ENCODE measurements around the gene CCNK. TPM values are rescaled to one million over a fixed set of nuclear protein-coding genes. Genes with fewer than 3 reads are reported as not detected.

The CCNK gene
- total RNA-seq, 3 donors from 2014 or later = 23.0 to 29.0 (median 23.9) TPM

DNA sequence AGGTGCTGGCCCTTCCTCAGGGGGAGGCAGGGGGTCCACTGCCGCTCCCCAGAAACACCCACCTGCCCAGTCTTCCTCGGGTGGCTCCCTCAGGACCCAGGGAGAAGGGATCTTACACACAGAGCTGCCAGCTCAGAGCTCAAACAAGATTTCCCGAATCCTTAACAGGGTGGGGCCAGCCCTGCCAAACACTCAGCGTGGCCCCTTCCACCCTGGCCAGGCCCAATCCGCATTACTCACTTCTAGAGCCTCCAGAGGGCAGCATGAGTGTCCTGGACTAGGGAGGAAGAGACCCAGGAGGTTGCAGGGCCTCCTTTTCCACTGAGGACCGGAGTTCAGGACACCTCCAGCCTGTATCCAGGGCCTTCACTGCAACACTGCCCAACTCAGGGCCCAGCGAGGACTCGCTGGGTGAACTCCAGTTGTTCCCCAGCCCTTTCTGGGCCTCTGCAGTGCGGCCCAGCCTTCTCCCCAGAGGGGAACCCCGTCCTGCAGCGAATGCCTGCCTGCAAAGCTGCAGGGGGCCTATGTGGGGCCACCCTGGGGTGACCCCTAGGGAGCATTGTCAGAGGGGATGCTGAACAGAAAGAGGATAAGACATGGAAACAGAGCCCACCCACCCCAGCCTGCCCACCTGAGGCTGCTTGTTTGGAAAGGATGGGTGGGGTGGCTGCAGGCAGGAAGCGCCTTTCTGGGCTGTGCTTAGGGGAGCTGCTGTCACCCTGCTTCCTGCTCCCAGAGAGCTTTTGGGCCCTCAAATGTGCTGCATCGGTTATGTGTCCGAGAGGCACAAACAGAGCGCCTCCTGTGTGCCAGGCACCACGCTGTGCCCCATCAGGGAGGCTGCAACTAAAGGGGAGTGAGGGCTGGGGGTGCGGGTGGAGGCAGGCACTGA lies 43.8 kb downstream of the CCNK start:
- no peak for TF ChIP-seq CTCF (IDR thresholded peaks at IDR 0.05)
- TF ChIP-seq POLR2A (IDR thresholded peaks at IDR 0.05) = no peak
- no peak for TF ChIP-seq POLR2AphosphoS5 (IDR thresholded peaks at IDR 0.05)
- Histone ChIP-seq H3K36me3 (no peaks in the 10 kb centered on the region), H3K9me3 (no peaks in the 10 kb centered on the region), H3K4me3 (no peak overlapping the region), H3K4me1 (peaks cover 0 to 8% of the 10 kb centered on the region in 2 donors), H3K27me3 (no peaks in the 10 kb centered on the region), H3K27ac (no peak overlapping the region)
- intact Hi-C loops (cut with DNase I; ENCODE audit: low total_unique reads) = no loop called here
- no peak for DNase-seq (ENCODE audit: low spot score in 2 of 2)

GRCh38 chr14:99525699-99526080 lies 44.5 kb downstream of the CCNK start:
- DNase-seq (ENCODE audit: low spot score in 2 of 2) = no peak
- Histone ChIP-seq H3K27ac (no peak overlapping the region), H3K9me3 (no peaks in the 10 kb centered on the region), H3K4me1 (peaks cover 0 to 8% of the 10 kb centered on the region in 2 donors), H3K4me3 (no peak overlapping the region), H3K27me3 (no peaks in the 10 kb centered on the region), H3K36me3 (no peaks in the 10 kb centered on the region)
- intact Hi-C loops (cut with DNase I; ENCODE audit: low total_unique reads) = no loop called here
- TF ChIP-seq POLR2A (IDR thresholded peaks at IDR 0.05) (no peak), POLR2AphosphoS5 (IDR thresholded peaks at IDR 0.05) (no peak), CTCF (IDR thresholded peaks at IDR 0.05) (no peak)

DNA sequence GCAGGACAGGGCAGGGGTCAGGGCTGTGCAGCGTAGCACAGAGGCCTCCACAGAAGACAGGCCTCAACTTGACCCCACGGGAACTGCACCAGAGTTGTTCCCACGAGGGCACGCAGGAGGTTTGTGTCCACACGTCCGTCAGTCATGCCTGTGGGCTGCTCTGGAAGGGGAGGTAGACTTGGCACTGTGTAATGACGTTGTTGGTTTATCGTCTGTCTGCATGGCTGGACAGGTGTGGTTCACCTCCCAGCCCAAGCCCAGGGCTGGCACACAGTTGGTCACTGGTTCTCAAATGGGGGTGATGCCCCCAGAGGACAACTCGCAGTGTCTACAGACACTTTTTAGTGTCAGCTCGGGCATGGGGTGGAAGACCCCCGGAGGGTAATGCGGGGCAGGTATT lies 45.8 kb downstream of the CCNK start:
- TF ChIP-seq POLR2A (IDR thresholded peaks at IDR 0.05) (no peak), POLR2AphosphoS5 (IDR thresholded peaks at IDR 0.05) (no peak), CTCF (IDR thresholded peaks at IDR 0.05) (no peak)
- Histone ChIP-seq H3K4me1 (peaks cover 0 to 8% of the 10 kb centered on the region in 2 donors), H3K36me3 (no peaks in the 10 kb centered on the region), H3K9me3 (no peaks in the 10 kb centered on the region), H3K27ac (no peak overlapping the region), H3K27me3 (no peaks in the 10 kb centered on the region), H3K4me3 (no peak overlapping the region)
- intact Hi-C loops (cut with DNase I; ENCODE audit: low total_unique reads) = no loop called here
- no peak for DNase-seq (ENCODE audit: low spot score in 2 of 2)

DNA sequence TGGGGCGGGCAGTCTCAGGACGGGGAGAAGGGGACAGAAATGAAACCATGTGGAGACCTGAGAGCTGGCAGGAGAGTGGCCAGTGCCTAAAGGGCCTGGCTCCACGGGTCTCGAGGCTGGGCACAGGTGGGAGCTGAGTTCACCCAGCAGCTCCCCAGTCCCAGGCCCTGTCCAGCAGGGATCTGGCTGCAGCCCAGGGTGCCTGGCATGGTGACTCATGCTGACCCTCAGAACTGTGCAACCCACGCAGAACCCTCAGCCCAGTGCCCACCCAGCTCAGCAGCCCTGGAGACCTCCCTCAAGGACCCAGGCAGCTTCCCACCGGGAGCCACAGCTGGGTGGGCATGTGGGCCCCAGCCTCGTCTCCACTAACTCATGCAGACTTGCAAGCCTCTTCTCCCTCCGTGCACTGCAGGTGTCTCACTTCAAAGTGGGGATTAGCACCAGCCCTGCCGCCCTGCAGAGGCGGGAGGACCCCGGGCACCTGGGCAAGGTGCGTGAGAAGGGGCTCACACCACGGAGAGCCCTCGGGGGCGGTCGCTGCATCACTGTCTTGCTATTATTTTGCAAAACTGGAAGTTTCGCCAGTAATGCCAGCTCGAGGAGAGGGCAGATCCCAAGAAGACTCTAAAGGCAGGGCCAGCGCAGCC lies 46.3 kb downstream of the CCNK start:
- H3K9me3 ChIP-seq = no peaks in the 10 kb centered on the region
- H3K4me1 ChIP-seq = peaks cover 0 to 8% of the 10 kb centered on the region in 2 donors
- no peaks in the 10 kb centered on the region for H3K27me3 ChIP-seq
- H3K36me3 ChIP-seq = no peaks in the 10 kb centered on the region
- no peak for DNase-seq (ENCODE audit: low spot score in 2 of 2)
- intact Hi-C loops (cut with DNase I; ENCODE audit: low total_unique reads) = no loop called here
- H3K4me3 ChIP-seq = no peak overlapping the region
- TF ChIP-seq CTCF (IDR thresholded peaks at IDR 0.05) = no peak
- no peak for TF ChIP-seq POLR2AphosphoS5 (IDR thresholded peaks at IDR 0.05)
- no peak for TF ChIP-seq POLR2A (IDR thresholded peaks at IDR 0.05)
- no peak overlapping the region for H3K27ac ChIP-seq

DNA sequence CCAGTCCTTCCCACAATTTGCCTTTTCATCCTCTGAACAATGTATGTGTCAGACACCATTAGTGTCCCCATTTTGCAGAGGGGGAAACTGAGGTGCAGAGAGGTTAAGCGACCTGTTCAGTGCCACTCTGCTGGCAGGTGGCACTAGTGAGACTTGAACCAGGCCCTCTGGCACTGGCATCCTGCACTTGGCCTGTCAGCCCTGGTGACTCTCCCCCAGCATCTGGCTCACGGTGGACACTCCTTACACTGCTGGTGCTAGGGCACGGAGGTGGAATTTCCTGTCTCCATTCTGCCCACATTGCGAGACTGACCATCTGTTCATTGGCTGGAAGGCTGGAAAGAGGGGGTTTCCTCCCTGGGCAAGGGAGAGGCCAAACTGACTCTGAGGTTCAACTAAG lies 48.7 kb downstream of the CCNK start:
- intact Hi-C loops (cut with DNase I; ENCODE audit: low total_unique reads) = loop anchor here (1.0 kb wide), 1 partner anchor 12 kb away; no protein-coding TSS in a partner anchor
- TF ChIP-seq POLR2A (IDR thresholded peaks at IDR 0.05) (no peak), CTCF (IDR thresholded peaks at IDR 0.05) (no peak), POLR2AphosphoS5 (IDR thresholded peaks at IDR 0.05) (no peak)
- Histone ChIP-seq H3K9me3 (no peaks in the 10 kb centered on the region), H3K36me3 (no peaks in the 10 kb centered on the region), H3K4me1 (no peaks in the 10 kb centered on the region), H3K4me3 (no peak overlapping the region), H3K27ac (no peak overlapping the region), H3K27me3 (no peaks in the 10 kb centered on the region)
- DNase-seq (ENCODE audit: low spot score in 2 of 2) = no peak
